Neural cell (in vitro differentiated cells): ENCODE data around the gene COL5A1. TPM values are rescaled to one million over a fixed set of nuclear protein-coding genes. Genes with fewer than 3 reads are reported as not detected.

Experiments used
- H2AFZ ChIP-seq: fragments of 200-600, 300-800 bp; sonication (generic), shearing (Covaris generic); 2 replicates; pipeline ENCODE4 v1.6.0; 2014; ENCODE audit warnings: low read depth, mild to moderate bottlenecking, antibody characterized with exemption, low read length, moderate library complexity
- H3F3A ChIP-seq: fragments of 200-600 bp; shearing (Covaris generic); 2 replicates; pipeline ENCODE4 v1.6.1; 2016; ENCODE audit warnings: mild to moderate bottlenecking, moderate library complexity, mixed read lengths, antibody characterized with exemption, low read length; ENCODE audit not compliant: insufficient read depth, poor library complexity, severe bottlenecking
- H3K27ac ChIP-seq: fragments of 200-600, 300-800 bp; sonication (generic), shearing (Covaris generic); 2 replicates; pipeline ENCODE4 v1.5.1; 2014; ENCODE audit warnings: mild to moderate bottlenecking, low read length, moderate library complexity
- H3K27me3 ChIP-seq: fragments of 300-800, 200-600 bp; sonication (generic), shearing (Covaris generic); 2 replicates; pipeline ENCODE4 v1.6.0; 2014; ENCODE audit warnings: mild to moderate bottlenecking, low read depth, low read length, moderate library complexity; ENCODE audit not compliant: insufficient read depth
- H3K36me3 ChIP-seq: fragments of 300-800, 200-600 bp; sonication (generic), shearing (Covaris generic); 2 replicates; pipeline ENCODE4 v1.5.1; 2014; ENCODE audit warnings: mild to moderate bottlenecking, antibody characterized with exemption, low read length, moderate library complexity; ENCODE audit not compliant: insufficient read depth
- H3K4me2 ChIP-seq: fragments of 300-800, 200-600 bp; sonication (generic), shearing (Covaris generic); 2 replicates; pipeline ENCODE4 v1.6.0; 2014; ENCODE audit warnings: mild to moderate bottlenecking, low read length
- H3K4me3 ChIP-seq: fragments of 300-800, 200-600 bp; sonication (generic), shearing (Covaris generic); 2 replicates; pipeline ENCODE4 v1.5.1; 2014; ENCODE audit warnings: mild to moderate bottlenecking, low read length, moderate library complexity
- H3K79me2 ChIP-seq: fragments of 200-600 bp; shearing (Covaris generic); replicated peaks from 2 replicates; pipeline ENCODE4 v1.6.0; 2014; ENCODE audit warnings: mild to moderate bottlenecking, low read length, moderate library complexity; ENCODE audit not compliant: insufficient read depth
- H3K9ac ChIP-seq: fragments of 300-800, 200-600 bp; sonication (generic), shearing (Covaris generic); 2 replicates; pipeline ENCODE4 v1.6.1; 2016; ENCODE audit warnings: mild to moderate bottlenecking, low read length, mixed read lengths
- H3K9me2 ChIP-seq: fragments of 200-600 bp; shearing (Covaris generic); 2 replicates; pipeline ENCODE4 v1.6.1; 2016; ENCODE audit warnings: mild to moderate bottlenecking, low read length, mixed read lengths; ENCODE audit not compliant: insufficient read depth
- H3K9me3 ChIP-seq: fragments of 200-600, 300-800 bp; sonication (generic), shearing (Covaris generic); 2 replicates; pipeline ENCODE4 v1.6.1; 2016; ENCODE audit warnings: mild to moderate bottlenecking, mixed run types, low read length, moderate library complexity, mixed read lengths
- H4K20me1 ChIP-seq: fragments of 200-600 bp; shearing (Covaris generic); 2 replicates; pipeline ENCODE4 v1.6.1; 2016; ENCODE audit warnings: mild to moderate bottlenecking, mixed run types; ENCODE audit not compliant: insufficient read depth
- EP300 ChIP-seq: fragments of 450-650 bp; conservative IDR thresholded peaks from 2 replicates; pipeline ENCODE4 v1.6.1; 2014; ENCODE audit warnings: antibody characterized with exemption, mild to moderate bottlenecking, moderate library complexity; ENCODE audit not compliant: poor library complexity, severe bottlenecking
- EZH2 ChIP-seq: fragments of 200-600, 300-800 bp; shearing (Covaris generic), sonication (generic); IDR thresholded peaks from 2 replicates; pipeline ENCODE4 v1.6.1; 2014; ENCODE audit warnings: antibody characterized with exemption, low read length, borderline replicate concordance, mild to moderate bottlenecking; ENCODE audit not compliant: insufficient read depth, poor library complexity, severe bottlenecking
- MXI1 ChIP-seq: fragments of 450-650 bp; conservative IDR thresholded peaks from 2 replicates; pipeline ENCODE4 v1.6.1; 2014; ENCODE audit warnings: antibody characterized with exemption, mild to moderate bottlenecking; ENCODE audit not compliant: poor library complexity, severe bottlenecking
- POLR2AphosphoS5 ChIP-seq: IDR thresholded peaks from 2 replicates; pipeline ENCODE4 v1.6.1; 2012
- RAD21 ChIP-seq: fragments of 450-650 bp; conservative IDR thresholded peaks from 2 replicates; pipeline ENCODE4 v1.6.1; 2014; ENCODE audit warnings: antibody characterized with exemption, mild to moderate bottlenecking, moderate library complexity
- SMC3 ChIP-seq: fragments of 450-650 bp; conservative IDR thresholded peaks from 2 replicates; pipeline ENCODE4 v1.6.1; 2014; ENCODE audit warnings: antibody characterized with exemption, mild to moderate bottlenecking, moderate library complexity; ENCODE audit not compliant: poor library complexity
- TAF1 ChIP-seq: IDR thresholded peaks from 2 replicates; pipeline ENCODE4 v1.6.1; 2012; ENCODE audit warnings: low read depth
- polyA plus RNA-seq: library from polyadenylated mRNA; depleted of rRNA; stranded (reverse); fragments of >200 nt; gene quantifications from 2 replicates; pipeline ENCODE4 v1.2.3, GENCODE V29; 2014
- TF ChIP-seq, protein P1 (sequence below): fragments of 450-650 bp; IDR thresholded peaks from 2 replicates; pipeline ENCODE4 v1.5.1; 2014; ENCODE audit warnings: antibody characterized with exemption, mild to moderate bottlenecking, moderate library complexity; ENCODE audit not compliant: poor library complexity, severe bottlenecking
- TF ChIP-seq, protein P2 (sequence below): IDR thresholded peaks from 2 replicates; pipeline ENCODE4 v1.6.1; 2012; ENCODE audit warnings: borderline replicate concordance

Gene COL5A1
- polyA plus RNA-seq, 1 donor from 2014 or later = not detected

DNA sequence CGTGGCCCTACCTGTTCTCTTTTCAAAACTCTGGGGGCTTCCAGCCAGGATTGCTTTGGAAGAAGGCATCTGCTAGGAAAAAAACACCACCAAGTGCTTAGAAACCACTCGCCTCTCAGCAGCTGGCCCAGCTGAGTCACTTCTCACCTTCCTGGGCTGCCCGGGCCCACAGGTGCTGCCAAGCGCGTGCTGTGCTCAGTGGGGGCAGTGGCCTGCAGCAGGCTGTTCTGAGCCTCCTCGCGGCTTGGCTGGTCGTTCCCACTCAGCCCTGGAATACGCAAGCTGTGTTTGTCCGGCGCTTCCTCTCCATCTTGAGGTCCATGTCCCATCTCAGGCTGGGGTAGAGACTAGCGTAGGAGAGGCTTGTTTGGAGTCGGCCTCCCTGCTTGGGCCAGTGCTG lies 136.6 kb downstream of the COL5A1 start:
- H3K9ac ChIP-seq = no peak overlapping the region
- H3K9me2 ChIP-seq = no peaks in the 10 kb centered on the region
- TF ChIP-seq EZH2 = no peak
- TF ChIP-seq RAD21 = no peak
- no peak for TF ChIP-seq EP300
- TF ChIP-seq MXI1 = no peak
- no peak for TF ChIP-seq SMC3
- H3K4me3 ChIP-seq = no peak overlapping the region
- no peaks in the 10 kb centered on the region for H3K9me3 ChIP-seq
- no peak overlapping the region for H2AFZ ChIP-seq
- no peak overlapping the region for H3K4me2 ChIP-seq
- no peaks in the 10 kb centered on the region for H3K79me2 ChIP-seq
- no peaks in the 10 kb centered on the region for H3K27me3 ChIP-seq
- no peaks in the 10 kb centered on the region for H4K20me1 ChIP-seq
- no peaks in the 10 kb centered on the region for H3F3A ChIP-seq
- H3K36me3 ChIP-seq = no peaks in the 10 kb centered on the region
- no peak overlapping the region for H3K27ac ChIP-seq

DNA sequence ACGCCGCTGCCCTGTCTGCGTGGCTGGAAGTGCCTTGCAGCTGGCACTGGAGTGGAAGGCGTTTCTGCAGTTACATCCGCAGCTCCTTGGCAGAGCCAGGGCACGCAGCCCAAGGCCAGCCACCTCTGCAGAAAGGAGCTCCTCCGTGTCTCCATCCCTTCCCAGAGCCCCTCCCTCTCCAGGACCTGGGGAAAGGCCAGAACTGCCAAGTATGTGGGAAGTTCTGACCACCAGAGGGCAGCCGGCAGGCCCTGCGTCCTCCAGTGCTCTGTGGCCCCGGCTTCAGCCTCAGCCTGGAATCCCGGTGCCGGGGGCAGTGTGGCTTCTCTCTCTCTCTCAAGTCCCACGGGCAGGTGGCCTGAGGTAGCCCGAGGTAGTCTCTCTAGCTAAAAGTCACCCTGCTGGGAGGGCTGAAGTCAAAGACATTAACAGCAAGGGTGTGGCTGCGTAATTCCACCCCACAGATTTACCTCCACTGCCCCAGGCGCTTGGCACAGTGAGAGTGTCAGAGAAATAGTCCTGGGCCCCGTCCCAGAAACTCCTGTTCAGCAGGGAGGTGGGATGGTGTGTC lies 137.3 kb downstream of the COL5A1 start:
- Histone ChIP-seq H3K9ac (no peak overlapping the region), H2AFZ (no peak overlapping the region), H4K20me1 (no peaks in the 10 kb centered on the region), H3K27ac (no peak overlapping the region), H3K27me3 (no peaks in the 10 kb centered on the region), H3F3A (no peaks in the 10 kb centered on the region), H3K79me2 (no peaks in the 10 kb centered on the region), H3K36me3 (no peaks in the 10 kb centered on the region), H3K4me3 (no peak overlapping the region), H3K4me2 (no peak overlapping the region), H3K9me2 (no peaks in the 10 kb centered on the region), H3K9me3 (no peaks in the 10 kb centered on the region)
- TF ChIP-seq EP300 (no peak), SMC3 (peak; percentile 31), POLR2AphosphoS5 (no peak)
- TF ChIP-seq, protein P1, sequence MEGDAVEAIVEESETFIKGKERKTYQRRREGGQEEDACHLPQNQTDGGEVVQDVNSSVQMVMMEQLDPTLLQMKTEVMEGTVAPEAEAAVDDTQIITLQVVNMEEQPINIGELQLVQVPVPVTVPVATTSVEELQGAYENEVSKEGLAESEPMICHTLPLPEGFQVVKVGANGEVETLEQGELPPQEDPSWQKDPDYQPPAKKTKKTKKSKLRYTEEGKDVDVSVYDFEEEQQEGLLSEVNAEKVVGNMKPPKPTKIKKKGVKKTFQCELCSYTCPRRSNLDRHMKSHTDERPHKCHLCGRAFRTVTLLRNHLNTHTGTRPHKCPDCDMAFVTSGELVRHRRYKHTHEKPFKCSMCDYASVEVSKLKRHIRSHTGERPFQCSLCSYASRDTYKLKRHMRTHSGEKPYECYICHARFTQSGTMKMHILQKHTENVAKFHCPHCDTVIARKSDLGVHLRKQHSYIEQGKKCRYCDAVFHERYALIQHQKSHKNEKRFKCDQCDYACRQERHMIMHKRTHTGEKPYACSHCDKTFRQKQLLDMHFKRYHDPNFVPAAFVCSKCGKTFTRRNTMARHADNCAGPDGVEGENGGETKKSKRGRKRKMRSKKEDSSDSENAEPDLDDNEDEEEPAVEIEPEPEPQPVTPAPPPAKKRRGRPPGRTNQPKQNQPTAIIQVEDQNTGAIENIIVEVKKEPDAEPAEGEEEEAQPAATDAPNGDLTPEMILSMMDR = peak; percentile 41
- TF ChIP-seq, protein P2, sequence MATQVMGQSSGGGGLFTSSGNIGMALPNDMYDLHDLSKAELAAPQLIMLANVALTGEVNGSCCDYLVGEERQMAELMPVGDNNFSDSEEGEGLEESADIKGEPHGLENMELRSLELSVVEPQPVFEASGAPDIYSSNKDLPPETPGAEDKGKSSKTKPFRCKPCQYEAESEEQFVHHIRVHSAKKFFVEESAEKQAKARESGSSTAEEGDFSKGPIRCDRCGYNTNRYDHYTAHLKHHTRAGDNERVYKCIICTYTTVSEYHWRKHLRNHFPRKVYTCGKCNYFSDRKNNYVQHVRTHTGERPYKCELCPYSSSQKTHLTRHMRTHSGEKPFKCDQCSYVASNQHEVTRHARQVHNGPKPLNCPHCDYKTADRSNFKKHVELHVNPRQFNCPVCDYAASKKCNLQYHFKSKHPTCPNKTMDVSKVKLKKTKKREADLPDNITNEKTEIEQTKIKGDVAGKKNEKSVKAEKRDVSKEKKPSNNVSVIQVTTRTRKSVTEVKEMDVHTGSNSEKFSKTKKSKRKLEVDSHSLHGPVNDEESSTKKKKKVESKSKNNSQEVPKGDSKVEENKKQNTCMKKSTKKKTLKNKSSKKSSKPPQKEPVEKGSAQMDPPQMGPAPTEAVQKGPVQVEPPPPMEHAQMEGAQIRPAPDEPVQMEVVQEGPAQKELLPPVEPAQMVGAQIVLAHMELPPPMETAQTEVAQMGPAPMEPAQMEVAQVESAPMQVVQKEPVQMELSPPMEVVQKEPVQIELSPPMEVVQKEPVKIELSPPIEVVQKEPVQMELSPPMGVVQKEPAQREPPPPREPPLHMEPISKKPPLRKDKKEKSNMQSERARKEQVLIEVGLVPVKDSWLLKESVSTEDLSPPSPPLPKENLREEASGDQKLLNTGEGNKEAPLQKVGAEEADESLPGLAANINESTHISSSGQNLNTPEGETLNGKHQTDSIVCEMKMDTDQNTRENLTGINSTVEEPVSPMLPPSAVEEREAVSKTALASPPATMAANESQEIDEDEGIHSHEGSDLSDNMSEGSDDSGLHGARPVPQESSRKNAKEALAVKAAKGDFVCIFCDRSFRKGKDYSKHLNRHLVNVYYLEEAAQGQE = no peak

DNA sequence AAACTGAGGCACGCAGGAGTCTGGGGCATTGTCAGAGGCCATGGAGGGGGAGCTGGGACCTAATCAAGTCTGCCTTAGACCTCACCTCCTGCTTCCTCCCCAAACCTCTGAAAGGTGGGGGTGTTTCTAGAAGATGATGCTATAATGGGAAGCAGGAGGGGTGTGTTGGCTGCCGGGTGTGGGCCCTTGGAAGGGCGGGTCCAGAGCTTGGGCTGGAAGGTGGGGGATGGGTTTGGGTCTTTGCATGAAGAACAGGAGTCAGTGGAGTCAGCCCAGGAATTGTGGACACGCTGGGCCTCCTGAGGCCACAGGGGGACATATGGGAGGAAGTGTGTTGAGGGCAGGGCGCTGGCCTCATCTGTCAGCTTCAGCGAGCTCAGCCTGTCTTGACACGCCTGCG lies 138.0 kb downstream of the COL5A1 start:
- H3K9ac ChIP-seq = no peak overlapping the region
- no peak overlapping the region for H3K4me3 ChIP-seq
- H3K4me2 ChIP-seq = no peak overlapping the region
- H3K27ac ChIP-seq = no peak overlapping the region
- no peak overlapping the region for H2AFZ ChIP-seq
- TF ChIP-seq, protein P1 = no peak
- TF ChIP-seq POLR2AphosphoS5 (no peak), EP300 (no peak), TAF1 (no peak), EZH2 (no peak), RAD21 (no peak), MXI1 (no peak), SMC3 (no peak)
- TF ChIP-seq, protein P2 = no peak
- no peaks in the 10 kb centered on the region for H3K79me2 ChIP-seq
- H3K36me3 ChIP-seq = no peaks in the 10 kb centered on the region
- H3K9me3 ChIP-seq = no peaks in the 10 kb centered on the region
- no peaks in the 10 kb centered on the region for H3K27me3 ChIP-seq
- no peaks in the 10 kb centered on the region for H3K9me2 ChIP-seq
- H4K20me1 ChIP-seq = no peaks in the 10 kb centered on the region
- no peaks in the 10 kb centered on the region for H3F3A ChIP-seq
